PC-9 (cell line): ENCODE results near the gene DPP7. TPM values are rescaled to one million over a fixed set of nuclear protein-coding genes. Genes with fewer than 3 reads are reported as not detected.

Experiments used
- BruUV-seq: library from RNA; stranded (reverse); fragments of 400-500 nt; replicated peaks from 2 replicates; lab custom pipeline; 2021; lab: Mats Ljungman, UMichigan
- CTCF ChIA-PET: fragments of 300-600 bp; sonication (Branson Sonifier 250); formaldehyde crosslinking; loops from one replicate; lab custom pipeline; 2022; ENCODE audit warnings: antibody characterized with exemption; lab: Charles Lee
- POLR2A ChIA-PET: fragments of 300-600 bp; sonication (Branson Sonifier 250); formaldehyde crosslinking; loops from one replicate; lab custom pipeline; 2022; ENCODE audit warnings: antibody characterized with exemption; ENCODE audit not compliant: unreplicated experiment; lab: Charles Lee
- DNase-seq, 2 experiments: peaks; one replicate each; pipeline versions ENCODE4 v3.0.0 to v3.0.0-alpha.2; 2015 to 2022; ENCODE audit warnings: mixed read lengths in 1 of 2
- H2AFZ ChIP-seq: fragments of 200-600 bp; sonication (generic); 2 replicates; pipeline ENCODE4 v1.8.1; 2017; ENCODE audit warnings: antibody characterized with exemption
- H3F3A ChIP-seq: fragments of 200-600 bp; sonication (generic); 2 replicates; pipeline ENCODE4 v1.8.1; 2017; ENCODE audit warnings: antibody characterized with exemption, mild to moderate bottlenecking, low read depth; ENCODE audit not compliant: insufficient read depth
- H3K27ac ChIP-seq: fragments of 200-600 bp; sonication (generic); 2 replicates; pipeline ENCODE4 v1.6.1; 2016; ENCODE audit warnings: mixed run types
- H3K27me3 ChIP-seq: fragments of 200-600 bp; sonication (generic); 2 replicates; pipeline ENCODE4 v1.6.1; 2016; ENCODE audit warnings: low read depth, mixed run types; ENCODE audit not compliant: insufficient read depth
- H3K36me3 ChIP-seq: fragments of 200-600 bp; sonication (generic); 2 replicates; pipeline ENCODE4 v1.6.1; 2016; ENCODE audit warnings: low read depth, mixed run types
- H3K4me1 ChIP-seq: fragments of 200-600 bp; sonication (generic); replicated peaks from 2 replicates; pipeline ENCODE4 v1.6.1; 2016; ENCODE audit warnings: mixed run types; ENCODE audit not compliant: insufficient read depth
- H3K4me2 ChIP-seq: fragments of 200-600 bp; sonication (generic); 2 replicates; pipeline ENCODE4 v1.6.1; 2017; ENCODE audit warnings: mixed run types
- H3K4me3 ChIP-seq: fragments of 200-600 bp; sonication (generic); 2 replicates; pipeline ENCODE4 v1.6.1; 2016; ENCODE audit warnings: mixed run types
- H3K79me2 ChIP-seq: fragments of 200-600 bp; sonication (generic); 2 replicates; pipeline ENCODE4 v1.6.1; 2017; ENCODE audit warnings: low read depth, mixed run types
- H3K9me2 ChIP-seq: fragments of 200-600 bp; sonication (generic); 2 replicates; pipeline ENCODE4 v1.8.1; 2017; ENCODE audit warnings: mild to moderate bottlenecking; ENCODE audit not compliant: insufficient read depth
- H3K9me3 ChIP-seq: fragments of 200-600 bp; sonication (generic); 2 replicates; pipeline ENCODE4 v1.8.1; 2016; ENCODE audit warnings: low read depth; ENCODE audit not compliant: insufficient read depth
- H4K20me1 ChIP-seq: fragments of 200-600 bp; sonication (generic); 2 replicates; pipeline ENCODE4 v1.8.1; 2017; ENCODE audit not compliant: insufficient read depth
- CTCF ChIP-seq: fragments of 200-600 bp; sonication (generic); conservative IDR thresholded peaks from 2 replicates; pipeline ENCODE4 v1.6.1; 2017; ENCODE audit warnings: mixed run types, antibody characterized with exemption, mild to moderate bottlenecking, moderate library complexity
- EZH2 ChIP-seq: fragments of 200-600 bp; sonication (generic); IDR thresholded peaks from 2 replicates; pipeline ENCODE4 v1.8.0; 2017; ENCODE audit warnings: antibody characterized with exemption, low read depth
- intact Hi-C: fragments of 100-400 bp; cut with micrococcal nuclease; formaldehyde crosslinking; loops from one replicate; pipeline ENCODE4 v1.10.0; 2022; ENCODE audit not compliant: unreplicated experiment
- total RNA-seq: library from RNA; stranded (reverse); gene quantifications from 2 replicates; pipeline ENCODE4 v1.2.3, GENCODE V29; 2021

DPP7 gene
- total RNA-seq, 1 experiment from 2014 or later = 104 TPM

- Histone ChIP-seq H3K4me1 (peaks cover 11% of the 10 kb centered on the region), H3K27me3 (peaks cover 6% of the 10 kb centered on the region; the same call in 1 of the 2 replicates), H3K9me3 (no peaks in the 10 kb centered on the region), H3K9me2 (no peaks in the 10 kb centered on the region), H2AFZ (no peak overlapping the region), H3K27ac (no peak overlapping the region), H3K36me3 (no peaks in the 10 kb centered on the region), H3K79me2 (no peaks in the 10 kb centered on the region), H4K20me1 (no peaks in the 10 kb centered on the region), H3K4me3 (no peak overlapping the region), H3K4me2 (no peak overlapping the region), H3F3A (peaks cover 26% of the 10 kb centered on the region)
- CTCF ChIA-PET = no interaction called here
- BruUV-seq = no TSS peak
- POLR2A ChIA-PET = no interaction called here
- no peak for TF ChIP-seq CTCF
- TF ChIP-seq EZH2 = no peak
- no peak for DNase-seq
- intact Hi-C loops = no loop called here
Observed at GRCh38 chr9:137147793-137148160, 33.2 kb upstream of the DPP7 start.

GRCh38 chr9:137147091-137147792 is 32.7 kb upstream of the DPP7 start:
- no peak overlapping the region for H2AFZ ChIP-seq
- no peaks in the 10 kb centered on the region for H3K9me3 ChIP-seq
- no peak overlapping the region for H3K4me3 ChIP-seq
- POLR2A ChIA-PET = no interaction called here
- BruUV-seq = no TSS peak
- no peaks in the 10 kb centered on the region for H3K36me3 ChIP-seq
- H3K27ac ChIP-seq = no peak overlapping the region
- no peak overlapping the region for H3K4me2 ChIP-seq
- H3K4me1 ChIP-seq = peaks cover 11% of the 10 kb centered on the region
- no peak for TF ChIP-seq CTCF
- no peak for TF ChIP-seq EZH2
- DNase-seq = no peak
- H3F3A ChIP-seq = peaks cover 21% of the 10 kb centered on the region
- no peaks in the 10 kb centered on the region for H4K20me1 ChIP-seq
- CTCF ChIA-PET = no interaction called here
- H3K9me2 ChIP-seq = no peaks in the 10 kb centered on the region
- peaks cover 7% of the 10 kb centered on the region; the same call in 1 of the 2 replicates for H3K27me3 ChIP-seq
- intact Hi-C loops = no loop called here
- H3K79me2 ChIP-seq = no peaks in the 10 kb centered on the region

GRCh38 chr9:137146527-137146918 is 32.0 kb upstream of the DPP7 start:
- no peak overlapping the region for H3K4me2 ChIP-seq
- TF ChIP-seq EZH2 = no peak
- no peak for TF ChIP-seq CTCF
- CTCF ChIA-PET = interaction anchor here (0.5 kb wide), 1 partner anchor 90 kb away, joined by 4 read pairs; no protein-coding TSS in a partner anchor
- no peak for DNase-seq
- peaks cover 11% of the 10 kb centered on the region for H3K4me1 ChIP-seq
- H2AFZ ChIP-seq = no peak overlapping the region
- H3F3A ChIP-seq = peaks cover 13% of the 10 kb centered on the region
- H3K27ac ChIP-seq = no peak overlapping the region
- intact Hi-C loops = no loop called here
- peaks cover 10% of the 10 kb centered on the region; the same call in 1 of the 2 replicates for H3K27me3 ChIP-seq
- POLR2A ChIA-PET = no interaction called here
- H3K9me3 ChIP-seq = no peaks in the 10 kb centered on the region
- H3K36me3 ChIP-seq = no peaks in the 10 kb centered on the region
- BruUV-seq = no TSS peak
- no peaks in the 10 kb centered on the region for H3K9me2 ChIP-seq
- no peaks in the 10 kb centered on the region for H4K20me1 ChIP-seq
- H3K4me3 ChIP-seq = no peak overlapping the region
- H3K79me2 ChIP-seq = no peaks in the 10 kb centered on the region
